Hippocampal formation (tissue), 2 donors: ENCODE data around the gene USP28.
"Not testable (repeated sequence)": the region's sequence is repeated elsewhere in the genome, so short reads cannot be mapped to it uniquely, and the experiment has no call there.

Experiments used
- DNase-seq, 2 donors: peaks; one replicate each; lab custom pipeline; 2025; lab: John Stamatoyannopoulos, UW

Gene USP28

GRCh38 chr11:113838005-113838404 is 37.4 kb downstream of the USP28 start:
- no peak for DNase-seq

GRCh38 chr11:113835306-113835705 is 40.1 kb downstream of the USP28 start:
- DNase-seq: no peak

- no peak for DNase-seq
These were observed 42.2 kb downstream of the USP28 start for GRCh38 chr11:113833151-113833550.

GRCh38 chr11:113831314-113831713 is 44.1 kb downstream of the USP28 start:
- DNase-seq: no peak

GRCh38 chr11:113829751-113830150 is 45.6 kb downstream of the USP28 start:
- DNase-seq: no peak

- DNase-seq: peak in 1 of 2 donors; percentile 52
These were observed 47.2 kb downstream of the USP28 start for GRCh38 chr11:113828191-113828590.

- DNase-seq: no peak
These were observed 47.9 kb downstream of the USP28 start for GRCh38 chr11:113827477-113827876.

DNA sequence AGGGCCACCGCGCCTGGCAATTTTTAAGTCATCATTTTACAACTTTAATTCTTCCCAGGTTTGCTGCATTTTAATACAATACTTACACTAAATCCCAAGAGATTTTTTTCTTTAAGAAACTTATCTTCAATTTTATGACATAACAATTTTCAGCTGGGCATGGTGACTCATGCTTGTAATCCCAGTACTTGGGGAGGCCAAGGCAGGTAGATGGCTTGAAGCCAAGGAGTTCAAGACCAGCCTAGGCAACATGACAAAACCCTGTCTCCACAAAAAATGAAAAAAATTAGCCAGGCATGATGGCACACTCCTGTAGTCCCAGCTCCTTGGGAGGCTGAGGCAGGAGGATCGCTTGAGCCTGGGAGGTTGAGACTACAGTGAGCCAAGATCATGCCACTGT is 56.9 kb downstream of the USP28 start:
- no peak for DNase-seq

GRCh38 chr11:113817626-113818025 is 57.7 kb downstream of the USP28 start:
- DNase-seq: no peak

- DNase-seq: no peak
These were observed 58.2 kb downstream of the USP28 start for GRCh38 chr11:113817162-113817561.

DNA sequence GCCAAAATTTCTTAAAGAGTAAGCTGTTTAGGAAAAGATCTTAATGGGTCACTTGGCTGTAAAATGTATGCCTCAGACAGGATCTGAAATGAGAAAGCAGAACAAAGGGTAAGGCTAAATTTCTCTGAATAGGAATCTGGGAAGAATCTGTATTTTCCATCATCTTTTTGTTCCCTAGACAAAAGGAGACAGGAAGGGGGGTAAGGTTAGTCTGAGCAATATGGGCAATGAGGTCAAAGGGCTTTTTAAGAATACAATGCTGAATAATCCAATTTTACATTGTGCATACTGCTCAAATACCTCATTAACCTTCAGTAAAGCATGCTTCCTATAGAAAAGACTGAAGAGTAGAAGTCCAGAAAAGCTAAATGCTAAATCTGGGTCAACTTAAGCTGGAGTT is 61.2 kb downstream of the USP28 start:
- DNase-seq: no peak

- no peak for DNase-seq
These were observed 66.4 kb downstream of the USP28 start for GRCh38 chr11:113808931-113809330.

GRCh38 chr11:113806406-113806805 is 69.0 kb downstream of the USP28 start:
- DNase-seq: no peak

- no peak for DNase-seq
These were observed 69.7 kb downstream of the USP28 start for GRCh38 chr11:113805640-113806039.

DNA sequence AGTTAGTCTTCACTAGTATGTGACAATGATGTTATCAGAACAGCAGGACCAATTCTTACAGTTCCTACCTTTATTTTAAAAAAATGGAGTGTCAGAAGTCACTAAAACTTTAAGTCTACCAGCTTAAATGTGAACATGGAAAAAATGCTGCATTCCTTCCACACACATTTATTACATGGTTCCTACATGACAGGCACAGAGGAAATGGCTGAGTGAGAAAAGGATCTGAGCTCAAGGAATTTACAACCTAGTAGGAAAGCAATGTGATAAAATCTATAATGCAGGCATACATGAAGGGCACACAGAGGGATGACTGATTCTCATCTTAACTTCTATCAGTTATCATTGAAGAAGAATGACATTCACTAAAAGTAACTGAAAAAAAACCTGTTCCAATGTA is 72.8 kb downstream of the USP28 start:
- no peak for DNase-seq

DNA sequence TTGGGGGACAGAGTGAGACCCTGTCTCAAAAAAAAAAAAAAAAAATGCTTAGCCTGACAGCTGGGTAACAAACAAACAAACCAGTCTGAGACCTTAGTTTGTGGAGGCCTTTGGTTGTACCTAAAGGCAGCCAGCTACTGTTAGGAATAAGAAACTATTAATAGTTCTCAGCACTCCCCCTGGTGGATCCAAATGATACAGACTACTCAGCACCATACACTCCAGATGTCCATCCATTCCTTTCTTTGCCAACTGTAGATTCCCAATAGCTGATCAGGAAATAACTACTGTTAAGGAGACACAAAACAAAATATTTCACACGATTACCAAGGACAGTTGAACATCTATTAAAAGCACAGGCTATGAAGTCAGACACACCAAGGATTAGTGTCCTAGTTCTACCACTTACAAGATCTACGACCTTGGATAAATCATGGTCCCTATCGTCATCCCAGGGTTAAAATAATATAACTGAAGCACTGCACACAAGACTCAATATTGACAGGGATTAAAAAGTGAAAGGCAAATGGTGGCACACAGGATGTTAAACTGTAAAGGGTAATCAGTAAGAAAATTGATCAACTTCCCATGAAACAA is 78.6 kb downstream of the USP28 start:
- peak in 1 of 2 donors; percentile 67 for DNase-seq

DNA sequence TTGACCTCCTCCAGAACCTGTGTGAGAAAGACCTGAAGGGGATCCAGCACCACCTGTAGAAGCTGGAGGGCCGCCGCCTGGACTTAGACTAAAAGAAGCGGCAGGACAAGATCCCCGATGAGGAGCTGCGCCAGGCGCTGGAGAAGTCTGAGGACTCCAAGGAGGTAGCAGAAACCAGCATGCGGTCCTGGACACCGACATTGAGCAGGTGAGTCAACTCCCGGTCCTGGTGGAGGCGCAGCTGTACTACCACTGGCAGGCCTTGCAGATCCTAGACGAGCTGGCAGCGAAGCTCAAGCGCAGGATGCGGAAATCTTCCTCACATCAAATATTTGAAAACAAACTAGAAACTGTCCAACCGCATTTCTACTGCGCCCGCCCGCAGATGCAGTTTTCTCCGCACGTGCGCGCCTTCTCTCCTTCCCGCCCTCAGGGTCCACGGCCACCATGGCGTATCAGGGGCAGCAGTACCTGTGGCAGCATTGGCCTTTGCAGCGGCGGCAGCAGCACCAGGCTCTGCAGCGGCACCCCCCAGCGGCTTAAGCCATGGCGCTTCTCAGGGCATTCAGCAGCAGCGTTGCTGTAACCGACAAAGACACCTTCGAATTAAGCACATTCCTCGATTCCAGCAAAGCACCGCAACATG is 85.6 kb downstream of the USP28 start:
- DNase-seq: no peak

- DNase-seq: not testable (repeated sequence)
These were observed 86.4 kb downstream of the USP28 start for GRCh38 chr11:113789016-113789415.

DNA sequence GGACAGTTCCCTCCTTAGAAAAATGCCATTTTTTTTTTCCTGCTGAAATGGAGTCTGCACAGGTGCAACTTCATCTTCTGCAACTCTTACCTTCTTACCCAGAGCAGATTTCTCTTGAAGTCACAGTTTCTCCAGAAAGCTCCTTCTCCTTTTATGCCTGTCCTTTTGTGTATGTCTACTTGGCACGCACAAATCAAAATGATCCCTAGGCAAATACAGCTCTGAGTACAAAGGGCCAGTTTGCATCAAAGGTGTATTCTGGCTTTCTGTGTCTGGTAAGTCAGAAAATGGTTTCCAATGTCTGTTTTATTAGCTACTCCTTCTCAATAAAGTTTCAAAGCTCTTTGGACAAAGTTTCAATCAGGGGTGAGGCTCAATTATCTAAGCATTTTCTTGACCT is 93.2 kb downstream of the USP28 start:
- no peak for DNase-seq

DNA sequence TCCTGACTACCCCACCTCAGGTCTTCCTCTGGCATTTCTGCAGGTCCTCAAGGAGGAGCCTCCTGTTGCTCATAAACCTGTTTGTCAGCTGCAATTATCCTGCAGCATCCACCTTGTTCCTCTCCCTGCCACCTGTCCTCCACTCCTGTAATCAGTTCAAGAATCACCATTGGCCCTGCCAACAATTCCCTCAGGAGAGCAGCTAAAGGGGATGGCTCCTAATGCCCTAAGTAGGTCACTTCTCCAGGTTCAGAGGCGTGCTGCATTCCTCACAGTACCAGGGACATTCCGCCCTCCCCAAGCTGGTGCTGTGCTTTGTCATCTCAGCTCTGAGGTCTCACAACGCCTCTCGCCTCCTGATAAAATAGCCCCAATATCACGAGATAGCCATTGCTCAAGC is 93.7 kb downstream of the USP28 start:
- no peak for DNase-seq

DNA sequence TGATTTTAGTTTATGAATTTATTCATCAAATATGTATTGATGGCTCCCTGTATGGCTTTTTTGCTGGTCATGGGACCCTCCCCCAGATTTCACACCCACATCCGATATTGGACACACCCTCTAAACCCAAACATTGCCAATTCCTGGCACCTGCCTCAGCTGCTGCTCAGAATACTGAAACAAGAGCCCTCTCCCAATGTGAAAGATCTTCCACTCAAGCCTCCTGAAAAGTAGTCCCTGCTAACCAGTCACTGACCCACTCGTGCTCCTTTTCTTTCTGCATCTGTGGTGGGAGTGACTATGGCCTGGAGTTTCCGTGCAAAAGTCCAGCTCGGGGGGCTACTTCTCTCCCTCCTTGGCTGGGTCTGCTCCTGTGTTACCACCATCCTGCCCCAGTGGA is 95.9 kb downstream of the USP28 start, which contains the start of gene CLDN25:
TSS of gene CLDN25 (plus strand) at position 301 of the 400 bp plus-strand sequence. CDS start at position 301, 0 bp downstream.
- DNase-seq: no peak

DNA sequence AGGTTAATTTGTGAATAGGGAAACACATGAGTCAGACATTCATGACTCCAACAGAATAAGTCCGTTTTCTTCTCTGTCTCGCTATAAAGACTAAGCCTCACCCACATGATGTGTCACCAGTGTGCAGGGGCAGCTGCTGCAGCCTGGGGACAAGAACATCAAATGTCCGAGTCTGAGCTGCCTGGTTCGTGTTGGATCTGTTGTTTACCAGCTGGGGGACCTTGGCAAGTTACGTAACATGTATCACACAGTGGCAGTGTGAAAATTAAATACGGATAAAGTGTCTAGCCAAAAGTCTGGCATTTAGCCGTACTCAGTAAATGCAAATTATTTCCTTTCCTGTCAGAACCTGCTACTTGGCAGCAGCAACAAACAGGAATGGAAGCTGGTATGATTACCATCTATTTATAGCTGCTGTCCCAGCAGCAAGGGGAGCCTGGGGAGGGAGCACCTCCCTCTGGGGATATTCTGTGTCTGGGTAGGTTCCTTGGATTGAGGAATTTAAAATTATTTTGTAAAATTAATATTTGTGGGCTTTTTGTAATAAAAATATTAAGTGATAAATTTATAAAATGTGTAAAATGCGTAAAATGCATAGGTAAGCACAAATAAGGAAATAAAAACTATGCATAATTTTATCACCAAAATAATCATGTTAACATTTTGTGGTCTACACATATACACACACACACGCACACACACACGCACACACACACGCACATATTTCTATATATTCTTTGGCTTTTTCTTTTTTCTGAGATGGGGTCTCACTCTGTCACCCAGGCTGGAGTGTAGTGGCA is 97.1 kb downstream of the USP28 start:
- peak; percentile 47 to 58 for DNase-seq

DNA sequence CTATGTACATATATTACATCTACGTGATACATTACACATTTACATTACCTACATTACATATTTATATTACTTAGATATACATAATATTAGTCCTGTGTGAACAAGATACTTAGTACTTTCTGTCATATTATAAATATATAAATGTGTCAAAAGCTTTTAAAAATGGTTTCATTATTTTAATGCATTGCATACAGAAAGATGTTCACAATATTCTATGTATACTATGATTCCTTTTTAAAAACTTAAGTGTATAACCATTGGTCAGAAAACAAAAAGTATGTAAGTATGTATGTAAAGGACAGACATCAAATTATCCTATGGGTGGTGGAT is 101.2 kb downstream of the USP28 start:
- no peak for DNase-seq
